Measurements from ENCODE around the gene JUND. TPM values are rescaled to one million over a fixed set of nuclear protein-coding genes. Genes with fewer than 3 reads are reported as not detected.

Gene JUND
- total and polyA plus RNA-seq, 2 experiments from 2014 or later: 40.0 to 181 TPM

DNA sequence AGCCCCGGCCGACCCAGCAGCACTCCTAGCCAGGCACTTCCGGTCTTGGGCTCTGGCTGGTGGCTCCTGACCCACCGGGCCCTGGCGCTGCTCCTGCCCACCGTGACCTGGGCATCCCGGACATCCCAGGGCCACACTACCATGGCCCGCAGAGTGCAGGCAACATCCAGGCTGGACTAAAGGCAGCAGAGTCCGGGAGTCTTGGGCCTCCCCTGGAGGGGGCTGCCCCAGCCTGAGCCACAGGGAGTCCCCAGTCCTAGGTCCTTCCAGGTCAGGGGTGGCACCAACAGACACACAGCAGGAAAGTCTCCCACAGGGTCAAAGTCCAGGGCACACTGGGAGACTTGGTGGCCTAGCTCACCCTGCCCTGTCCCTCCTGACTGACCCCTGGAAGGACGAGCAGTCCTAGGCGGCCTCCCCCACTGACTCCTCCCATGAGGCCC lies 30.7 kb upstream of the JUND start (continued):
- TF ChIP-seq ZNF462 (CRISPR knock-in tag; IDR thresholded peaks at IDR 0.05): no peak
- TF ChIP-seq EZH2phosphoT487 (IDR thresholded peaks at IDR 0.05; ENCODE audit: unreplicated experiment): no peak
- TF ChIP-seq EZH2 (IDR thresholded peaks at IDR 0.05; ENCODE audit: low read depth, unreplicated experiment): no peak
- TF ChIP-seq JUNB (IDR thresholded peaks at IDR 0.05; ENCODE audit: unreplicated experiment): no peak
- TF ChIP-seq POLR2AphosphoS5 (IDR thresholded peaks at IDR 0.05; ENCODE audit: low read depth): no peak
- no peak for TF ChIP-seq CTCF (conservative IDR thresholded peaks at IDR 0.05; ENCODE audit: low read depth in 2 of 2)
- TF ChIP-seq STAT1 (IDR thresholded peaks at IDR 0.05; ENCODE audit: unreplicated experiment): no peak
- no peak for TF ChIP-seq ZNF114 (CRISPR knock-in tag; IDR thresholded peaks at IDR 0.05)
